ENCODE measurements around the gene PMEPA1. TPM values are rescaled to one million over a fixed set of nuclear protein-coding genes. Genes with fewer than 3 reads are reported as not detected.
A peak's percentile ranks its signal among the peaks of the same experiment; 100 is the strongest.

The PMEPA1 gene
- total RNA-seq, 1 experiment from 2014 or later: 89.8 TPM

DNA sequence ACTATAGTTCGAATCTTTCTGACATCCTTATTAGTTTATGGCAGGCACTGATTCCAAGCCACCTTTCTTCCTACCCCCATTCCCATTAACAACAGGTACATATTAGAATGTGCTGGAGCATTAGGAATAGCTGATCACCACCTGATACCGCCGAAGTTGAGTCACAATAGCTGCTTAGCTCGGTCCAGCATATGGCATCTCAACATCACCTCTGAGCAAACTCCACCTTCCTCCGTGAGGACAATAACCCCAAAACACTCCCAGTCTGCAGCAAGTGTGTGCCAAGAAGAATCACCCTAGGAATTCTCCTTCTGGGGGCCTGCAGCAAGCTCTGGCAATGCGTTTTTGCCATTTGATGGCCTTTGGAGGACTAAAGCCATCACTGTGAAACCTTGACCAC, 8.7 kb downstream of the PMEPA1 start:
- Histone ChIP-seq H3K9me3 (ENCODE audit: control insufficient read depth, insufficient read depth, low read depth, low read length) (no peaks in the 10 kb centered on the region), H3K4me1 (ENCODE audit: control insufficient read depth, insufficient read depth, low read length) (peaks cover 92% of the 10 kb centered on the region), H3K27me3 (ENCODE audit: control insufficient read depth, insufficient read depth, low read length) (no peaks in the 10 kb centered on the region), H3K27ac (ENCODE audit: low read length) (peak overlapping the region; percentile 96), H3K4me3 (ENCODE audit: low read depth in 2 of 2, low read length in 2 of 2) (no peak overlapping the region), H3K36me3 (ENCODE audit: control insufficient read depth, insufficient read depth, low read length) (no peaks in the 10 kb centered on the region)
- no TSS peak for BruUV-seq (replicated peaks)
- intact Hi-C loops (cut with micrococcal nuclease; ENCODE audit: unreplicated experiment) (no loop called here), in situ Hi-C loops (cut with HindIII; ENCODE audit: low pct_unique_long_range_greater_than_20kb, low sequenced_read_pairs) (no loop called here)
- TF ChIP-seq, protein P1, sequence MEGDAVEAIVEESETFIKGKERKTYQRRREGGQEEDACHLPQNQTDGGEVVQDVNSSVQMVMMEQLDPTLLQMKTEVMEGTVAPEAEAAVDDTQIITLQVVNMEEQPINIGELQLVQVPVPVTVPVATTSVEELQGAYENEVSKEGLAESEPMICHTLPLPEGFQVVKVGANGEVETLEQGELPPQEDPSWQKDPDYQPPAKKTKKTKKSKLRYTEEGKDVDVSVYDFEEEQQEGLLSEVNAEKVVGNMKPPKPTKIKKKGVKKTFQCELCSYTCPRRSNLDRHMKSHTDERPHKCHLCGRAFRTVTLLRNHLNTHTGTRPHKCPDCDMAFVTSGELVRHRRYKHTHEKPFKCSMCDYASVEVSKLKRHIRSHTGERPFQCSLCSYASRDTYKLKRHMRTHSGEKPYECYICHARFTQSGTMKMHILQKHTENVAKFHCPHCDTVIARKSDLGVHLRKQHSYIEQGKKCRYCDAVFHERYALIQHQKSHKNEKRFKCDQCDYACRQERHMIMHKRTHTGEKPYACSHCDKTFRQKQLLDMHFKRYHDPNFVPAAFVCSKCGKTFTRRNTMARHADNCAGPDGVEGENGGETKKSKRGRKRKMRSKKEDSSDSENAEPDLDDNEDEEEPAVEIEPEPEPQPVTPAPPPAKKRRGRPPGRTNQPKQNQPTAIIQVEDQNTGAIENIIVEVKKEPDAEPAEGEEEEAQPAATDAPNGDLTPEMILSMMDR (IDR thresholded peaks at IDR 0.05): no peak
- TF ChIP-seq SIN3A (IDR thresholded peaks at IDR 0.05; ENCODE audit: borderline replicate concordance, insufficient read depth, low read depth, low read length): no peak
- TF ChIP-seq, protein P2, sequence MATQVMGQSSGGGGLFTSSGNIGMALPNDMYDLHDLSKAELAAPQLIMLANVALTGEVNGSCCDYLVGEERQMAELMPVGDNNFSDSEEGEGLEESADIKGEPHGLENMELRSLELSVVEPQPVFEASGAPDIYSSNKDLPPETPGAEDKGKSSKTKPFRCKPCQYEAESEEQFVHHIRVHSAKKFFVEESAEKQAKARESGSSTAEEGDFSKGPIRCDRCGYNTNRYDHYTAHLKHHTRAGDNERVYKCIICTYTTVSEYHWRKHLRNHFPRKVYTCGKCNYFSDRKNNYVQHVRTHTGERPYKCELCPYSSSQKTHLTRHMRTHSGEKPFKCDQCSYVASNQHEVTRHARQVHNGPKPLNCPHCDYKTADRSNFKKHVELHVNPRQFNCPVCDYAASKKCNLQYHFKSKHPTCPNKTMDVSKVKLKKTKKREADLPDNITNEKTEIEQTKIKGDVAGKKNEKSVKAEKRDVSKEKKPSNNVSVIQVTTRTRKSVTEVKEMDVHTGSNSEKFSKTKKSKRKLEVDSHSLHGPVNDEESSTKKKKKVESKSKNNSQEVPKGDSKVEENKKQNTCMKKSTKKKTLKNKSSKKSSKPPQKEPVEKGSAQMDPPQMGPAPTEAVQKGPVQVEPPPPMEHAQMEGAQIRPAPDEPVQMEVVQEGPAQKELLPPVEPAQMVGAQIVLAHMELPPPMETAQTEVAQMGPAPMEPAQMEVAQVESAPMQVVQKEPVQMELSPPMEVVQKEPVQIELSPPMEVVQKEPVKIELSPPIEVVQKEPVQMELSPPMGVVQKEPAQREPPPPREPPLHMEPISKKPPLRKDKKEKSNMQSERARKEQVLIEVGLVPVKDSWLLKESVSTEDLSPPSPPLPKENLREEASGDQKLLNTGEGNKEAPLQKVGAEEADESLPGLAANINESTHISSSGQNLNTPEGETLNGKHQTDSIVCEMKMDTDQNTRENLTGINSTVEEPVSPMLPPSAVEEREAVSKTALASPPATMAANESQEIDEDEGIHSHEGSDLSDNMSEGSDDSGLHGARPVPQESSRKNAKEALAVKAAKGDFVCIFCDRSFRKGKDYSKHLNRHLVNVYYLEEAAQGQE (IDR thresholded peaks at IDR 0.05; ENCODE audit: insufficient read depth in 1 of 2, low read depth in 2 of 2, low read length in 1 of 2): no peak
- TF ChIP-seq TCF7L2 (IDR thresholded peaks at IDR 0.05; ENCODE audit: low read depth, low read length): no peak
- no peak for TF ChIP-seq POLR2AphosphoS5 (IDR thresholded peaks at IDR 0.05; ENCODE audit: low read depth, low read length)
- CTCF ChIA-PET: no interaction called here
- DNase-seq (ENCODE audit: low read depth, low spot score) (no peak), ATAC-seq (no peak)
- POLR2A ChIA-PET: no interaction called here

DNA sequence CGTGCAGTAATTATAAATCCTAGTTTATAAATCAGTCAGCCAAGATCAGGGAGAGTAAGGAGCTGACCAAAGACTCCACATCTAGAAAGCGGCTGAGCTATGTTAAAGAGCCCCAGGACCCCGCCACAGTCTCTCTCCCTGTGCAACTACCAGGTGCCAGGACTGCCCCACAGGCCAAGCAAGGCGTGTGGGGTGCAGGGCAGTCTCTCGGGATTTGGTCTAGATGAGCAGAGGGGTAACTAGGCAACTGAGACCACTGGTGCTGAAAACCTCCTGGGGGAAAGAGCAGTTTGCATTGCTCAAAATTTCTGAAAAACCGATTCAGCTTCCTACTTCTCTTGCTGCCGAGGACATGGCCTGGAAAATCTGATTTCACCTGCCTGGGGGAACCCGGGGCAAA, 10.4 kb downstream of the PMEPA1 start:
- no peaks in the 10 kb centered on the region for H3K36me3 ChIP-seq (ENCODE audit: control insufficient read depth, insufficient read depth, low read length)
- in situ Hi-C loops (cut with HindIII; ENCODE audit: low pct_unique_long_range_greater_than_20kb, low sequenced_read_pairs) (no loop called here), intact Hi-C loops (cut with micrococcal nuclease; ENCODE audit: unreplicated experiment) (no loop called here)
- ATAC-seq (no peak), DNase-seq (ENCODE audit: low read depth, low spot score) (no peak)
- POLR2A ChIA-PET: no interaction called here
- no peaks in the 10 kb centered on the region for H3K9me3 ChIP-seq (ENCODE audit: control insufficient read depth, insufficient read depth, low read depth, low read length)
- H3K27me3 ChIP-seq (ENCODE audit: control insufficient read depth, insufficient read depth, low read length): no peaks in the 10 kb centered on the region
- CTCF ChIA-PET: interaction anchor here (1.7 kb wide), 1 partner anchor 11 kb away, joined by 7 read pairs; no protein-coding TSS in a partner anchor
- peaks cover 92% of the 10 kb centered on the region for H3K4me1 ChIP-seq (ENCODE audit: control insufficient read depth, insufficient read depth, low read length)
- peak overlapping the region; percentile 96 for H3K27ac ChIP-seq (ENCODE audit: low read length)
- peak overlapping the region; percentile 27 to 55; a peak in 3 of 4 replicates for H3K4me3 ChIP-seq (ENCODE audit: low read depth in 2 of 2, low read length in 2 of 2)
- no peak for TF ChIP-seq TCF7L2 (IDR thresholded peaks at IDR 0.05; ENCODE audit: low read depth, low read length)
- no peak for TF ChIP-seq SIN3A (IDR thresholded peaks at IDR 0.05; ENCODE audit: borderline replicate concordance, insufficient read depth, low read depth, low read length)
- TF ChIP-seq, protein P2 (IDR thresholded peaks at IDR 0.05; ENCODE audit: insufficient read depth in 1 of 2, low read depth in 2 of 2, low read length in 1 of 2): no peak
- TF ChIP-seq POLR2AphosphoS5 (IDR thresholded peaks at IDR 0.05; ENCODE audit: low read depth, low read length): no peak
- TF ChIP-seq, protein P1 (IDR thresholded peaks at IDR 0.05): no peak
- BruUV-seq (replicated peaks): no TSS peak
